OCI-LY3 (cell line): ENCODE data around the gene CASP10.
A peak's percentile ranks its signal among the peaks of the same experiment; 100 is the strongest.

Source experiments
- H2AFZ ChIP-seq: fragments of 200-600, 300-600 bp; shearing (Covaris generic); 2 replicates; pipeline ENCODE4 v1.6.0; 2014; ENCODE audit warnings: antibody characterized with exemption, low read depth, low read length
- H3K27ac ChIP-seq: fragments of 200-600, 300-600 bp; sonication (generic); 2 replicates; pipeline ENCODE4 v1.5.1; 2014; ENCODE audit warnings: mild to moderate bottlenecking, low read length, moderate library complexity, mixed read lengths
- H3K27me3 ChIP-seq: fragments of 200-600, 300-600 bp; sonication (generic); 2 replicates; pipeline ENCODE4 v1.6.1; 2014; ENCODE audit warnings: low read depth, low read length, mixed read lengths
- H3K36me3 ChIP-seq: fragments of 200-600, 300-600 bp; sonication (generic); replicated peaks from 2 replicates; pipeline ENCODE3; 2014; ENCODE audit warnings: low read depth, low read length, mixed read lengths
- H3K4me1 ChIP-seq: fragments of 300-600, 200-600 bp; sonication (generic); 2 replicates; pipeline ENCODE4 v1.6.1; 2014; ENCODE audit warnings: low read length, mixed read lengths
- H3K4me2 ChIP-seq: fragments of 200-600, 300-600 bp; sonication (generic); 2 replicates; pipeline ENCODE4 v1.6.1; 2014; ENCODE audit warnings: low read length, mixed read lengths
- H3K4me3 ChIP-seq: fragments of 300-600, 200-600 bp; sonication (generic); 2 replicates; pipeline ENCODE4 v1.5.1; 2014; ENCODE audit warnings: antibody characterized with exemption, mild to moderate bottlenecking, low read length, moderate library complexity
- H3K79me2 ChIP-seq: fragments of 300-600, 200-600 bp; shearing (Covaris generic); 2 replicates; pipeline ENCODE4 v1.6.1; 2014; ENCODE audit warnings: mild to moderate bottlenecking, low read length, mixed read lengths
- H3K9ac ChIP-seq: fragments of 300-600, 200-600 bp; shearing (Covaris generic); 2 replicates; pipeline ENCODE4 v1.6.0; 2014; ENCODE audit warnings: mild to moderate bottlenecking, low read length, moderate library complexity
- H3K9me3 ChIP-seq: fragments of 200-600, 300-600 bp; shearing (Covaris generic); 2 replicates; pipeline ENCODE4 v1.6.1; 2014; ENCODE audit warnings: low read length, mixed read lengths; ENCODE audit not compliant: insufficient read depth
- H4K20me1 ChIP-seq: fragments of 200-600, 300-600 bp; sonication (generic); 2 replicates; pipeline ENCODE4 v1.6.1; 2016; ENCODE audit warnings: low read length, mixed read lengths; ENCODE audit not compliant: insufficient read depth
- EZH2phosphoT487 ChIP-seq: fragments of 200-600 bp; shearing (Covaris generic); IDR thresholded peaks from 2 replicates; pipeline ENCODE4 v1.6.1; 2018; ENCODE audit warnings: antibody characterized with exemption, mixed run types, low read depth
- TF ChIP-seq, protein P1 (sequence below): fragments of 200-600, 300-600 bp; sonication (generic); IDR thresholded peaks from 2 replicates; pipeline ENCODE4 v1.5.1; 2014; ENCODE audit warnings: antibody characterized with exemption, low read length, low read depth

CASP10 gene

DNA sequence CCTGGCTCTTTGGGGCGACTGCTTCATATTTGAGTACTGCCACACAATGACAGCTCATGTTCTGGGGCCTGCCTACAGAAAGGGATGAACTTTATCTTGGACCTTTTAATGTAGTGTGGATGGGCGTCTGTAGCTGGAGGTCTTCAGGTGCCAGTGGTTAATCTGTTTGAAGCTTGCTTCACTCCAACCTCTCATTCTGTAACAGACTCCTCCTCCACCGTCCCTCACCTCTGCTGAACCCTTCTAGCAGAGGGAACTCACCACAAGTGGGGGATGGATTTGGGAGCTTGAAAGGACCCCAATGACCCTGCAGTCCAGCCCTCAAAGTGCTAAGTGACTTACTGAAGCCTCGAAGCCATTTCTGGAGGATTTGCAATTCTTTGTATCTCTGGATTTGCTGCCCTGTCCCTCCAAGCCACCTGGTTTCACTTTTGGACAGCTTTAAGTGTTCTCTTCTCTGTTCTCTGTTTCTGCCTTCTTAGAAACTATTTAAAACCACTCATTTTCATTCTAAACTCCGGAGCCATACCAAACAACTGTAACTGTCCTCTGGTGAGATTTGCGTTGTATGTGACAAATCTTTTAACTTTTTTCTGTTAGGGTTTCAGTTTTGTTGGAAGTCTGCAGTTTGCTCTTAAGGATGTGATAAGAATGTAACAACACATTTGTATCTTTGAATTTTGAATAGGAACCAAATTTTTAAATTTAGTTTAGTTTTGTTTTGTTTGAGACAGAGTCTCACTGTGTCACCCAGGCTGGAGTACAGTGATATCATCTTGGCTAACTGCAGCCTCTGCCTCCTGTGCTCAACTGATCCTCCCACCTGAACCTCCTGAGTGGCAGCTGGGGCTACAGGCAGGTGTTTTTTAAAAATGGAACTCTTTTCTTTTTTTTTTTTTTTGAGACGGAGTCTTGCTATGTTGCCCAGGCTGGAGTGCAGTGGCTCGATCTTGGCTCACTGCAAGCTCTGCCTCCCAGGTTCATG lies 40.4 kb downstream of the CASP10 start:
- Histone ChIP-seq H3K4me1 (peaks cover 27% of the 10 kb centered on the region), H4K20me1 (no peaks in the 10 kb centered on the region), H2AFZ (peak overlapping the region; percentile 70; the same call in 1 of the 2 replicates), H3K79me2 (no peaks in the 10 kb centered on the region), H3K27ac (0 out of 2 replicates have a peak overlapping the region, but pooled peaks have one; percentile 19), H3K9ac (0 out of 2 replicates have a peak overlapping the region, but pooled peaks have one; percentile 21), H3K9me3 (no peaks in the 10 kb centered on the region), H3K36me3 (no peaks in the 10 kb centered on the region), H3K27me3 (no peaks in the 10 kb centered on the region), H3K4me3 (peak overlapping the region; percentile 32), H3K4me2 (peak overlapping the region; percentile 69)
- TF ChIP-seq EZH2phosphoT487 = no peak

DNA sequence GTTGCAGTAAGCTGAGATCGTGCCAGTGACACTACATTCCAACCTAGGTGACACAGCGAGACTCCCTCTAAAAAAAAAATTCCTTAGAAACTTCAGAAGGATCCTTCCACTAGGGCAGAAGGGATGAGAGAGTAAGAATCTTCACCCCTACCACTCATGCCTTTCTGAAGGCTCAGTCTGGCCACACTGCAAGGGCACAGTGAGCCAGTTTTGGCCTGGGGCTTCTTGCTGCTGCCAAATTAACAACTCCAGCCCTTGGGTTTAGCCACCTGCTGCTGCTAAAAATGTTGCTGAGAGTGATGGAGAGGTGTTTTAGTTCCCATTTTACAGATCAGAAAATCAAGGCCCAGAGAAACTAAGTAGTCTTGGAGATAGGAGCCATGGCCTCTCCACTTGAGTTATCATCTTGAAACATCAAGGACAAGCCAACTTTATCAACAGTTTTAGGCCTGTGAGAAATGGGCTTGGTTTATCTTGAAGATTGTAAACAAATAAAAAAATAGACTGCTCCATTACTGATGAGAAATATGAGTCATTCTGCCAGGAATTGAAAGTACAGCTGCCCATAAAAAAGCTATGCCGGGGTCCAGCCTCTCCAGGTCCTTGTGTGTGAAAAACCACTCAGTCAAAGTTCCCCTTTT lies 45.5 kb downstream of the CASP10 start:
- Histone ChIP-seq H3K4me2 (peak overlapping the region; percentile 58), H3K9me3 (no peaks in the 10 kb centered on the region), H3K4me1 (peaks cover 31% of the 10 kb centered on the region), H4K20me1 (no peaks in the 10 kb centered on the region), H2AFZ (peak overlapping the region; percentile 61; the same call in 1 of the 2 replicates), H3K27ac (no peak overlapping the region), H3K9ac (no peak overlapping the region), H3K4me3 (peak overlapping the region; percentile 21; the same call in 1 of the 2 replicates), H3K27me3 (no peaks in the 10 kb centered on the region), H3K36me3 (no peaks in the 10 kb centered on the region), H3K79me2 (peaks cover under 1% of the 10 kb centered on the region)
- TF ChIP-seq, protein P1, sequence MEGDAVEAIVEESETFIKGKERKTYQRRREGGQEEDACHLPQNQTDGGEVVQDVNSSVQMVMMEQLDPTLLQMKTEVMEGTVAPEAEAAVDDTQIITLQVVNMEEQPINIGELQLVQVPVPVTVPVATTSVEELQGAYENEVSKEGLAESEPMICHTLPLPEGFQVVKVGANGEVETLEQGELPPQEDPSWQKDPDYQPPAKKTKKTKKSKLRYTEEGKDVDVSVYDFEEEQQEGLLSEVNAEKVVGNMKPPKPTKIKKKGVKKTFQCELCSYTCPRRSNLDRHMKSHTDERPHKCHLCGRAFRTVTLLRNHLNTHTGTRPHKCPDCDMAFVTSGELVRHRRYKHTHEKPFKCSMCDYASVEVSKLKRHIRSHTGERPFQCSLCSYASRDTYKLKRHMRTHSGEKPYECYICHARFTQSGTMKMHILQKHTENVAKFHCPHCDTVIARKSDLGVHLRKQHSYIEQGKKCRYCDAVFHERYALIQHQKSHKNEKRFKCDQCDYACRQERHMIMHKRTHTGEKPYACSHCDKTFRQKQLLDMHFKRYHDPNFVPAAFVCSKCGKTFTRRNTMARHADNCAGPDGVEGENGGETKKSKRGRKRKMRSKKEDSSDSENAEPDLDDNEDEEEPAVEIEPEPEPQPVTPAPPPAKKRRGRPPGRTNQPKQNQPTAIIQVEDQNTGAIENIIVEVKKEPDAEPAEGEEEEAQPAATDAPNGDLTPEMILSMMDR = no peak
- no peak for TF ChIP-seq EZH2phosphoT487

DNA sequence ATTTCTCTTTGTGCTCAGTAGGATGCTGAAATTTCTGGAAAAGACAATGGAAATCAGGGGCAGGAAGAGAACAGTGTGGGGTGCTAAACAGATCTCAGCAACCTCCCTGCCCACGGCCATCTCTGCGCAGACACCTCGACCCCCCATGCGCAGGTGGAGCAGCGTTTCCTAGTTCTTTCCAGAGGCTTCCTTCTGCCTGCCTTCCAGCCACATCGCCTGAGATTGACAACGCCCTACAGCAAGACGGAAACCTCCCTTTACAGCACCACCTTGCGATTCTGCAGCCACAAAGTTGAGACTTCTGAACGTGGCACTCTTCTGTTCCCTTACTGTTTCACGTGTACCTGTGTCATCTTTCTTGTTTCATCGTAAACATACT lies 46.0 kb downstream of the CASP10 start:
- H3K79me2 ChIP-seq = peaks cover 6% of the 10 kb centered on the region
- peaks cover 26% of the 10 kb centered on the region for H3K4me1 ChIP-seq
- H3K4me3 ChIP-seq = peak overlapping the region; percentile 21; the same call in 1 of the 2 replicates
- no peaks in the 10 kb centered on the region for H3K9me3 ChIP-seq
- peak overlapping the region; percentile 58 for H3K4me2 ChIP-seq
- H3K27me3 ChIP-seq = no peaks in the 10 kb centered on the region
- no peak overlapping the region for H3K27ac ChIP-seq
- no peaks in the 10 kb centered on the region for H3K36me3 ChIP-seq
- H4K20me1 ChIP-seq = no peaks in the 10 kb centered on the region
- H2AFZ ChIP-seq = peak overlapping the region; percentile 61; the same call in 1 of the 2 replicates
- TF ChIP-seq, protein P1 = peak; percentile 27
- no peak for TF ChIP-seq EZH2phosphoT487
- H3K9ac ChIP-seq = no peak overlapping the region

DNA sequence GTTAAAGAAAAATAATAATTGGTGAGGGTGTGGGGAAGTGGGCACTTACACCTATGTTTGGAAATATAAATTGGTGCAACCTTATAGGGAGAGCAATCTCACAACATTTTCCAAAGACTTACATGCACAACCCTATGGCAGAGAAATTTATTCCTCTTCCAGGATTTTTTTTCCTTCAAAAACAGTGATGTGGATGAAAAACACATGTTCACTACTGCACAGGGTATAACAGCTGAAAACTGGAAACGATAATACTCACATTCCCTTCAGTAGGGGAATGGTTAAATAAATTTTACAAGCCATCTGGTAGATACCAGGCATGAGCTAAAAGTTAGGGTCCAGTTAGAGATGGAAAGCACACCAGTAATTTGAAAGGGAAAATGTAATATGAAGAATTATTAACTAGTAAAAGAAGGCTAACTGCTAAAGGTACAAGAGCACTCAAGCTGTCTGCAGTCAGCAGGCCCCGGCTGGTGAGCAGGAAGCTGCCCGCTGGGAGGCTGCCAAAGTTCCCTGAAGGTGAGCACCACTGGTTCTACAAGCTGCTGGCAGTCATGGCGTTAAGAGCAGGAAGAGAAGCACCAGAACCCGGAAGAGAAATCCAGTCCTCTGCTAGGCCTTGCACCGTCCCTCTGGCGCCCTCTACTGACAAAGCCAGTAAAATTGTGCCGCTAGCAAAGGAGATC lies 49.0 kb downstream of the CASP10 start:
- Histone ChIP-seq H3K4me1 (peaks cover 41% of the 10 kb centered on the region), H3K27ac (peak overlapping the region; percentile 34), H3K36me3 (peaks cover 7% of the 10 kb centered on the region), H3K4me2 (peak overlapping the region; percentile 71), H3K4me3 (peak overlapping the region; percentile 90), H3K27me3 (no peaks in the 10 kb centered on the region), H3K79me2 (peaks cover 36% of the 10 kb centered on the region), H2AFZ (peak overlapping the region; percentile 41), H3K9ac (peak overlapping the region; percentile 61), H4K20me1 (peaks cover 17% of the 10 kb centered on the region), H3K9me3 (no peaks in the 10 kb centered on the region)
- TF ChIP-seq, protein P1 = peak; percentile 93
- no peak for TF ChIP-seq EZH2phosphoT487
